K562 (cell line): Measurements from ENCODE around the gene EMD. TPM values are rescaled to one million over a fixed set of nuclear protein-coding genes. Genes with fewer than 3 reads are reported as not detected.

Experiments used
- ATAC-seq: fragments of 200-7000 bp; cut with Tn5 transposase; 3 replicates; pipeline ENCODE4 v1.9.1; 2020; ENCODE audit warnings: moderate library complexity
- BruUV-seq: library from RNA; stranded (reverse); fragments of 400-500 nt; replicated peaks from 2 replicates; lab custom pipeline; 2021; lab: Mats Ljungman, UMichigan
- CTCF ChIA-PET: fragments of 300-600 bp; formaldehyde crosslinking; extraction: SDS; loops from one replicate; lab custom pipeline; 2021; ENCODE audit warnings: low intra/inter-chr PET ratio; lab: Yijun Ruan, JAX
- POLR2A ChIA-PET: fragments of 300-600, 350-650 bp; sonication (Branson Sonifier 250); formaldehyde crosslinking; extraction: SDS; loops from one replicate; lab custom pipeline; 2021; ENCODE audit warnings: antibody characterized with exemption, inconsistent platforms; lab: Yijun Ruan, JAX
- DNase-seq, 4 experiments: peaks; one replicate each; pipeline versions ENCODE4 v3.0.0 to v3.0.0-alpha.2; 2011 to 2018; ENCODE audit warnings: low spot score in 3 of 4, mixed read lengths in 3 of 4; ENCODE audit errors: extremely low read depth in 1 of 4
- FAIRE-seq: peaks from 2 replicates; lab custom pipeline; 2011; peaks lifted over from hg19 to GRCh38; lab: Jason Lieb, UNC
- H2AFZ ChIP-seq: 2 replicates; pipeline ENCODE4 v1.6.0; 2011; ENCODE audit warnings: low read depth, low read length, control low read depth, inconsistent platforms
- H3K27ac ChIP-seq: fragments of 200-600 bp; 3 replicates; pipeline ENCODE4 v1.8.0; 2011; ENCODE audit warnings: low read depth, mild to moderate bottlenecking, control low read depth, inconsistent platforms, low read length, moderate library complexity, mixed read lengths; ENCODE audit errors: extremely low read depth
- H3K27me3 ChIP-seq, 2 experiments: fragments of 300-600 bp in 1 of 2; 2 replicates in 1 of 2; 3 replicates in 1 of 2; pipeline versions ENCODE4 v1.6.0 to v1.8.0; 2011; ENCODE audit warnings: inconsistent platforms in 2 of 2, low read length in 2 of 2, mild to moderate bottlenecking in 1 of 2, mixed read lengths in 1 of 2, moderate library complexity in 1 of 2; ENCODE audit not compliant: control insufficient read depth in 2 of 2, insufficient read depth in 2 of 2
- H3K36me3 ChIP-seq: fragments of 300-600 bp; 3 replicates; pipeline ENCODE4 v1.8.0; 2011; ENCODE audit warnings: mild to moderate bottlenecking, low read length, inconsistent platforms; ENCODE audit not compliant: control insufficient read depth, insufficient read depth
- H3K4me1 ChIP-seq, 2 experiments: fragments of 200-600 bp in 1 of 2; replicated peaks in 1 of 2; 2 replicates in 1 of 2; 3 replicates in 1 of 2; pipeline versions ENCODE4 v1.5.1 to v1.8.0; 2011; ENCODE audit warnings: inconsistent platforms in 2 of 2, low read length in 2 of 2, mild to moderate bottlenecking in 1 of 2, mixed read lengths in 1 of 2, moderate library complexity in 1 of 2; ENCODE audit not compliant: control insufficient read depth in 2 of 2, insufficient read depth in 2 of 2
- H3K4me2 ChIP-seq: 2 replicates; pipeline ENCODE4 v1.6.1; 2011; ENCODE audit warnings: low read length, control low read depth, inconsistent platforms, mixed read lengths; ENCODE audit not compliant: insufficient read depth
- H3K4me3 ChIP-seq: fragments of 200-600 bp; sonication (generic), shearing (Covaris generic); 2 replicates; pipeline ENCODE4 v1.5.1; 2016; ENCODE audit warnings: control low read depth, inconsistent platforms
- H3K79me2 ChIP-seq: fragments of 200-600 bp; 3 replicates; pipeline ENCODE4 v1.8.0; 2011; ENCODE audit warnings: low read length, inconsistent platforms; ENCODE audit not compliant: control insufficient read depth, insufficient read depth
- H3K9ac ChIP-seq, 2 experiments: 2 replicates each; pipeline versions ENCODE4 v1.6.0 to v1.6.1; 2011; ENCODE audit warnings: low read depth in 2 of 2, low read length in 2 of 2, control low read depth in 1 of 2, inconsistent platforms in 1 of 2, mild to moderate bottlenecking in 1 of 2, mixed read lengths in 1 of 2; ENCODE audit not compliant: insufficient read depth in 1 of 2
- H3K9me1 ChIP-seq: one replicate; pipeline ENCODE4 v1.6.0; 2011; ENCODE audit warnings: inconsistent platforms, mild to moderate bottlenecking, low read length, moderate library complexity; ENCODE audit not compliant: control insufficient read depth, insufficient read depth
- H3K9me3 ChIP-seq: replicated peaks from 2 replicates; pipeline ENCODE4 v1.5.1; 2011; ENCODE audit warnings: low read depth, low read length, inconsistent platforms; ENCODE audit not compliant: control insufficient read depth, insufficient read depth
- H4K20me1 ChIP-seq: replicated peaks from 2 replicates; pipeline ENCODE4 v1.6.1; 2011; ENCODE audit warnings: low read length, inconsistent platforms, mixed read lengths; ENCODE audit not compliant: control insufficient read depth, insufficient read depth
- CREB3 ChIP-seq: fragments of 450-650 bp; conservative IDR thresholded peaks from 2 replicates; pipeline ENCODE4 v1.6.1; 2016; ENCODE audit warnings: missing genetic modification characterization, low read depth, mild to moderate bottlenecking, missing compliant biosample characterization, moderate library complexity
- ESRRA ChIP-seq: fragments of 450-650 bp; IDR thresholded peaks from 2 replicates; pipeline ENCODE4 v1.6.1; 2014; ENCODE audit warnings: low read depth, mild to moderate bottlenecking, moderate library complexity, borderline replicate concordance
- HNRNPLL ChIP-seq: fragments of 200-400 bp; formaldehyde crosslinking; IDR thresholded peaks from 2 replicates; pipeline ENCODE4 v1.6.1; 2017; ENCODE audit warnings: low read length, low read depth, mild to moderate bottlenecking; ENCODE audit not compliant: poor library complexity, severe bottlenecking
- IRF2 ChIP-seq: sonication (generic); formaldehyde crosslinking; IDR thresholded peaks from 2 replicates; pipeline ENCODE4 v1.8.1; 2022; ENCODE audit warnings: mild to moderate bottlenecking, missing genetic modification reagents
- MBD2 ChIP-seq: sonication (generic); IDR thresholded peaks from 2 replicates; pipeline ENCODE4 v1.6.1; 2016; ENCODE audit warnings: low read depth, borderline replicate concordance
- NFIC ChIP-seq: fragments of 450-650 bp; IDR thresholded peaks from 2 replicates; pipeline ENCODE4 v1.6.1; 2017; ENCODE audit warnings: mild to moderate bottlenecking, inconsistent platforms
- PATZ1 ChIP-seq: fragments of 250-450 bp; sonication (Bioruptor Pico); IDR thresholded peaks from 2 replicates; pipeline ENCODE4 v1.5.0; 2020; ENCODE audit warnings: mild to moderate bottlenecking, borderline replicate concordance
- PHB2 ChIP-seq: fragments of 450-650 bp; IDR thresholded peaks from 2 replicates; pipeline ENCODE4 v1.6.1; 2017; ENCODE audit warnings: low read depth
- PHF21A ChIP-seq: fragments of 450-650 bp; IDR thresholded peaks from 2 replicates; pipeline ENCODE4 v1.6.1; 2017; ENCODE audit warnings: low read depth, borderline replicate concordance
- POLR2A ChIP-seq: fragments of 450-650 bp; conservative IDR thresholded peaks from 2 replicates; pipeline ENCODE4 v1.6.1; 2016
- RBFOX2 ChIP-seq: fragments of 200-400 bp; formaldehyde crosslinking; IDR thresholded peaks from 2 replicates; pipeline ENCODE4 v1.6.1; 2017; ENCODE audit warnings: low read depth, mild to moderate bottlenecking, low read length, moderate library complexity
- RBM22 ChIP-seq: fragments of 200-400 bp; formaldehyde crosslinking; IDR thresholded peaks from 2 replicates; pipeline ENCODE4 v1.6.1; 2018; ENCODE audit warnings: low read length, low read depth; ENCODE audit not compliant: poor library complexity, severe bottlenecking
- SAFB ChIP-seq: fragments of 200-400 bp; formaldehyde crosslinking; IDR thresholded peaks from 2 replicates; pipeline ENCODE4 v1.6.1; 2017; ENCODE audit warnings: low read depth, low read length, borderline replicate concordance
- SMAD3 ChIP-seq: fragments of 450-650 bp; formaldehyde crosslinking; conservative IDR thresholded peaks from 2 replicates; pipeline ENCODE4 v1.4.0; 2020; ENCODE audit warnings: mild to moderate bottlenecking
- SMAD4 ChIP-seq: fragments of 250-450 bp; sonication (Bioruptor Pico); conservative IDR thresholded peaks from 2 replicates; pipeline ENCODE4 v1.8.0; 2021; ENCODE audit warnings: inconsistent platforms, mild to moderate bottlenecking, moderate library complexity
- THAP7 ChIP-seq: fragments of 250-450 bp; sonication (Bioruptor Pico); IDR thresholded peaks from 2 replicates; pipeline ENCODE4 v1.5.0; 2021
- XRCC3 ChIP-seq: fragments of 450-650 bp; IDR thresholded peaks from 2 replicates; pipeline ENCODE4 v1.6.1; 2017; ENCODE audit warnings: mild to moderate bottlenecking, moderate library complexity
- ZEB2 ChIP-seq: fragments of 450-650 bp; IDR thresholded peaks from 2 replicates; pipeline ENCODE4 v1.6.1; 2016
- ZNF717 ChIP-seq: fragments of 250-450 bp; sonication (Bioruptor Pico); IDR thresholded peaks from 2 replicates; pipeline ENCODE4 v1.5.0; 2021
- ZNF76 ChIP-seq: fragments of 250-450 bp; sonication (Bioruptor Pico); IDR thresholded peaks from 2 replicates; pipeline ENCODE4 v1.4.0; 2020; ENCODE audit warnings: mild to moderate bottlenecking, moderate library complexity, borderline replicate concordance
- WGBS: fragments of 100-300 bp; shearing (Covaris generic); methylation state at CpG from one replicate; pipeline ENCODE4 v1.1.6; 2016; ENCODE audit warnings: low coverage, mixed read lengths; ENCODE audit not compliant: insufficient coverage; ENCODE audit errors: missing lambda C conversion rate; 5-methylcytosine and 5-hydroxymethylcytosine counted together
- in situ Hi-C: fragments of 300-500 bp; cut with MboI; formaldehyde crosslinking; loops from 4 replicates; pipeline ENCODE4 v1.15.0; 2018; ENCODE audit warnings: inconsistent platforms, mixed read lengths
- intact Hi-C: fragments of 100-400 bp; cut with micrococcal nuclease; formaldehyde crosslinking; loops from 2 replicates; pipeline ENCODE4 v1.14.2; 2022
- polyA plus RNA-seq, 8 experiments: library from polyadenylated mRNA; depleted of rRNA in 4 of 8; stranded (reverse) in 5 of 8; unstranded in 3 of 8; fragments of >200 nt; fragmentation: Nextera tagmentation in 2 of 8; fragmentation: Illumina TruSeq in 1 of 8; extraction: Ambion mirVana in 2 of 8; extraction: Trizol in 1 of 8; gene quantifications; 2 replicates each; pipeline versions ENCODE4 v1.2.1 to v1.2.3, GENCODE V29; 2011 to 2014; ENCODE audit warnings: inconsistent platforms in 1 of 8, missing spikeins in 1 of 8
- total RNA-seq, 7 experiments: library from RNA; depleted of rRNA in 6 of 7; stranded (reverse); fragments of >200 nt in 6 of 7; fragmentation: Illumina TruSeq in 2 of 7; extraction: Trizol in 2 of 7; gene quantifications; 2 replicates each; pipeline versions ENCODE4 v1.2.1 to v1.2.3, GENCODE V29; 2011 to 2021; ENCODE audit warnings: low replicate concordance in 1 of 7
- TF ChIP-seq, protein P1 (sequence below): fragments of 250-450 bp; sonication (Bioruptor Pico); IDR thresholded peaks from 2 replicates; pipeline ENCODE4 v1.5.0; 2020; ENCODE audit warnings: mild to moderate bottlenecking

The EMD gene
- total and polyA plus RNA-seq, 9 of the 15 experiments (the other 6 are each of a cell fraction or from before 2014, with no cell fraction given) = 2.3 to 206 (median 61.9) TPM

GRCh38 chrX:154366666-154367055 is 12.4 kb upstream of the EMD start:
- peaks cover 68% of the 10 kb centered on the region; the same call in 2 of the 3 replicates for H3K36me3 ChIP-seq
- H3K4me1 ChIP-seq = peaks cover 10 to 65% of the 10 kb centered on the region in 2 experiments
- ChIA-PET POLR2A (no interaction called here), CTCF (no interaction called here)
- FAIRE-seq (no peak), DNase-seq (no peak), ATAC-seq (no peak)
- no peak overlapping the region for H3K27ac ChIP-seq
- WGBS = 100% methylated on average over 5 of the region's 11 CpGs
- no peaks in the 10 kb centered on the region; the same call in 1 of the 2 replicates for H4K20me1 ChIP-seq
- no TSS peak for BruUV-seq
- in situ Hi-C loops (no loop called here), intact Hi-C loops (no loop called here)
- peaks cover 61% of the 10 kb centered on the region for H3K79me2 ChIP-seq
- H3K9me1 ChIP-seq = no peaks in the 10 kb centered on the region
- no peak overlapping the region for H2AFZ ChIP-seq
- no peak overlapping the region for H3K4me3 ChIP-seq
- no peaks in the 10 kb centered on the region for H3K9me3 ChIP-seq
- H3K9ac ChIP-seq = peak overlapping the region in 1 of 2 experiments; percentile 26; a peak in 1 of 4 replicates
- no peaks in the 10 kb centered on the region for H3K27me3 ChIP-seq
- H3K4me2 ChIP-seq = no peak overlapping the region
- TF ChIP-seq RBFOX2 (peak; percentile 55), POLR2A (0 out of 2 replicates have a peak, but pooled peaks have one; percentile 22), ZNF717 (CRISPR knock-in tag) (no peak), THAP7 (no peak), SMAD3 (CRISPR knock-in tag) (no peak), XRCC3 (no peak), ESRRA (no peak), ZEB2 (no peak), SAFB (no peak), NFIC (no peak), PHF21A (no peak), PATZ1 (CRISPR knock-in tag) (no peak), CREB3 (tag) (no peak), ZNF76 (CRISPR knock-in tag) (no peak), PHB2 (no peak), HNRNPLL (no peak), IRF2 (CRISPR knock-in tag) (no peak), MBD2 (no peak), RBM22 (peak; percentile 73), SMAD4 (CRISPR knock-in tag) (no peak)
- TF ChIP-seq, protein P1, sequence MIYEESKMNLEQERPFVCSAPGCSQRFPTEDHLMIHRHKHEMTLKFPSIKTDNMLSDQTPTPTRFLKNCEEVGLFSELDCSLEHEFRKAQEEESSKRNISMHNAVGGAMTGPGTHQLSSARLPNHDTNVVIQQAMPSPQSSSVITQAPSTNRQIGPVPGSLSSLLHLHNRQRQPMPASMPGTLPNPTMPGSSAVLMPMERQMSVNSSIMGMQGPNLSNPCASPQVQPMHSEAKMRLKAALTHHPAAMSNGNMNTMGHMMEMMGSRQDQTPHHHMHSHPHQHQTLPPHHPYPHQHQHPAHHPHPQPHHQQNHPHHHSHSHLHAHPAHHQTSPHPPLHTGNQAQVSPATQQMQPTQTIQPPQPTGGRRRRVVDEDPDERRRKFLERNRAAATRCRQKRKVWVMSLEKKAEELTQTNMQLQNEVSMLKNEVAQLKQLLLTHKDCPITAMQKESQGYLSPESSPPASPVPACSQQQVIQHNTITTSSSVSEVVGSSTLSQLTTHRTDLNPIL (CRISPR knock-in tag) = no peak
